Measurements from ENCODE around the gene GLRX2.
A peak's percentile ranks its signal among the peaks of the same experiment; 100 is the strongest.

- TF ChIP-seq EP300 (IDR thresholded peaks at IDR 0.05), result no peak
- TF ChIP-seq, protein P1, sequence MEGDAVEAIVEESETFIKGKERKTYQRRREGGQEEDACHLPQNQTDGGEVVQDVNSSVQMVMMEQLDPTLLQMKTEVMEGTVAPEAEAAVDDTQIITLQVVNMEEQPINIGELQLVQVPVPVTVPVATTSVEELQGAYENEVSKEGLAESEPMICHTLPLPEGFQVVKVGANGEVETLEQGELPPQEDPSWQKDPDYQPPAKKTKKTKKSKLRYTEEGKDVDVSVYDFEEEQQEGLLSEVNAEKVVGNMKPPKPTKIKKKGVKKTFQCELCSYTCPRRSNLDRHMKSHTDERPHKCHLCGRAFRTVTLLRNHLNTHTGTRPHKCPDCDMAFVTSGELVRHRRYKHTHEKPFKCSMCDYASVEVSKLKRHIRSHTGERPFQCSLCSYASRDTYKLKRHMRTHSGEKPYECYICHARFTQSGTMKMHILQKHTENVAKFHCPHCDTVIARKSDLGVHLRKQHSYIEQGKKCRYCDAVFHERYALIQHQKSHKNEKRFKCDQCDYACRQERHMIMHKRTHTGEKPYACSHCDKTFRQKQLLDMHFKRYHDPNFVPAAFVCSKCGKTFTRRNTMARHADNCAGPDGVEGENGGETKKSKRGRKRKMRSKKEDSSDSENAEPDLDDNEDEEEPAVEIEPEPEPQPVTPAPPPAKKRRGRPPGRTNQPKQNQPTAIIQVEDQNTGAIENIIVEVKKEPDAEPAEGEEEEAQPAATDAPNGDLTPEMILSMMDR (IDR thresholded peaks at IDR 0.05), result peak in 1 of 4 experiments; percentile 5
- TF ChIP-seq POLR2AphosphoS5 (IDR thresholded peaks at IDR 0.05), result peak; percentile 70 to 91 (median 86)
- TF ChIP-seq POLR2A (IDR thresholded peaks at IDR 0.05), result peak; percentile 53 to 63
These were observed at the start of gene GLRX2 for GRCh38 chr1:193104907-193105820.

Data from sigmoid colon (tissue), 4 donors.